Fibroblast of villous mesenchyme (primary cell): ENCODE data around the gene CFAP54. TPM values are rescaled to one million over a fixed set of nuclear protein-coding genes. Genes with fewer than 3 reads are reported as not detected.

Experiments used
- DNase-seq: peaks from one replicate; pipeline ENCODE4 v3.0.0-alpha.2; 2010; ENCODE audit warnings: low read depth
- H3K4me3 ChIP-seq: 2 replicates; pipeline ENCODE4 v1.5.1; 2011; ENCODE audit warnings: low read depth, mild to moderate bottlenecking, low read length
- total RNA-seq: library from RNA; depleted of rRNA; stranded (reverse); fragments of >200 nt; gene quantifications from 2 replicates; pipeline ENCODE4 v1.2.3, GENCODE V29; 2012
- TF ChIP-seq, protein P1 (sequence below): IDR thresholded peaks from 2 replicates; pipeline ENCODE4 v1.5.1; 2012; ENCODE audit warnings: low read depth, mild to moderate bottlenecking, low read length; ENCODE audit not compliant: insufficient read depth

Gene CFAP54
- total RNA-seq, 1 donor, result 0.86 TPM

GRCh38 chr12:96821592-96821991, 332.2 kb downstream of the CFAP54 start:
- DNase-seq, result no peak
- TF ChIP-seq, protein P1, sequence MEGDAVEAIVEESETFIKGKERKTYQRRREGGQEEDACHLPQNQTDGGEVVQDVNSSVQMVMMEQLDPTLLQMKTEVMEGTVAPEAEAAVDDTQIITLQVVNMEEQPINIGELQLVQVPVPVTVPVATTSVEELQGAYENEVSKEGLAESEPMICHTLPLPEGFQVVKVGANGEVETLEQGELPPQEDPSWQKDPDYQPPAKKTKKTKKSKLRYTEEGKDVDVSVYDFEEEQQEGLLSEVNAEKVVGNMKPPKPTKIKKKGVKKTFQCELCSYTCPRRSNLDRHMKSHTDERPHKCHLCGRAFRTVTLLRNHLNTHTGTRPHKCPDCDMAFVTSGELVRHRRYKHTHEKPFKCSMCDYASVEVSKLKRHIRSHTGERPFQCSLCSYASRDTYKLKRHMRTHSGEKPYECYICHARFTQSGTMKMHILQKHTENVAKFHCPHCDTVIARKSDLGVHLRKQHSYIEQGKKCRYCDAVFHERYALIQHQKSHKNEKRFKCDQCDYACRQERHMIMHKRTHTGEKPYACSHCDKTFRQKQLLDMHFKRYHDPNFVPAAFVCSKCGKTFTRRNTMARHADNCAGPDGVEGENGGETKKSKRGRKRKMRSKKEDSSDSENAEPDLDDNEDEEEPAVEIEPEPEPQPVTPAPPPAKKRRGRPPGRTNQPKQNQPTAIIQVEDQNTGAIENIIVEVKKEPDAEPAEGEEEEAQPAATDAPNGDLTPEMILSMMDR, result no peak
- H3K4me3 ChIP-seq, result no peak overlapping the region

- TF ChIP-seq, protein P1, result no peak
- no peak for DNase-seq
- H3K4me3 ChIP-seq, result no peak overlapping the region
These were observed 333.3 kb downstream of the CFAP54 start for GRCh38 chr12:96822641-96823040.

GRCh38 chr12:96824074-96824837, 334.9 kb downstream of the CFAP54 start:
- DNase-seq, result no peak
- no peak overlapping the region for H3K4me3 ChIP-seq
- TF ChIP-seq, protein P1, result no peak

GRCh38 chr12:96824838-96825236, 335.5 kb downstream of the CFAP54 start:
- DNase-seq, result no peak
- no peak overlapping the region for H3K4me3 ChIP-seq
- TF ChIP-seq, protein P1, result no peak

- DNase-seq, result no peak
- H3K4me3 ChIP-seq, result no peak overlapping the region
- TF ChIP-seq, protein P1, result no peak
These were observed 338.9 kb downstream of the CFAP54 start for GRCh38 chr12:96828169-96828789.

GRCh38 chr12:96829354-96829753, 340.0 kb downstream of the CFAP54 start:
- TF ChIP-seq, protein P1, result no peak
- DNase-seq, result no peak
- no peak overlapping the region for H3K4me3 ChIP-seq
